ENCODE measurements around the gene USP17L18.
"Not testable (repeated sequence)": the region's sequence is repeated elsewhere in the genome, so short reads cannot be mapped to it uniquely, and the experiment has no call there.

DNA sequence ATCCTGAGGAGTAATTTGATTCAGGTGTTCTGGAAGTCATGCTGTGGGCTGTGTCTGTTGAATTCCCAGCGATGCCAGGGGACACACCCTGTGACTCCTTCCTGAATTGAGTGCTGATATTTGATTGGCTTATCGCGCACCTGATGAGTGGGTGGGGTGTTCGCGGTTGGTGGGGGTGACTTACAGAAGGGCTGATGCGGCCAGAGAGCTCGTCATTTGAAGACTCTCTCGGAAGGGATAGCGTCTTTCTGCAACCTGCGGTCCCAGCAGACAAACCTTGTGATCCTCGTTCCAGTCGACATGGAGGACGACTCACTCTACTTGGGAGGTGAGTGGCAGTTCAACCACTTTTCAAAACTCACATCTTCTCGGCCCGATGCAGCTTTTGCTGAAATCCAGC is 14.3 kb upstream of the USP17L18 start, which contains the start of gene USP17L15:
- TF ChIP-seq CTCF, POLR2AphosphoS5 (IDR thresholded peaks at IDR 0.05): not testable (repeated sequence)

All from esophagus muscularis mucosa (tissue), 3 donors.